ENCODE measurements around the gene OR52K2. TPM values are rescaled to one million over a fixed set of nuclear protein-coding genes. Genes with fewer than 3 reads are reported as not detected.
"Not testable (repeated sequence)": the region's sequence is repeated elsewhere in the genome, so short reads cannot be mapped to it uniquely, and the experiment has no call there.

The OR52K2 gene
- total RNA-seq: not detected in 2 replicates

DNA sequence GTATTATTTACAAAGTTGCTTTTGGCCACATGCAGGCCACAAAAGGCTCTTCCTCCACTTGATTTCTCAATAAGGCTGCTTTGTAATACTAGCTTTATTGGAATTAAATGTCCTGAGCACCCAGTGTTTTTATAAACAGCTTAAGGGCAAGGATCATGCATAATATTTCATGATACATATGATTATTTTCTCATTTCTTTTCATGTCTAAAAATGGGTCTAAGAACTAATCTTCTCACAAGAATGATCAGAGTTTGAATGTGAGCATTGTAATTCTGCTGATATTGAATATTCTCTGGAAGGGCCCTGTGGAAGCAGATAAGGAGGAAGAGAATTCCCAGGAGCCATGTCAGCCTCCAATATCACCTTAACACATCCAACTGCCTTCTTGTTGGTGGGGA is at the start of gene OR52K2:
Gene OR52K2, plus strand, starts transcription at position 301 of the 400 bp plus-strand sequence. Its CDS starts 45 bp downstream, at position 346.
- TF ChIP-seq, protein P1, sequence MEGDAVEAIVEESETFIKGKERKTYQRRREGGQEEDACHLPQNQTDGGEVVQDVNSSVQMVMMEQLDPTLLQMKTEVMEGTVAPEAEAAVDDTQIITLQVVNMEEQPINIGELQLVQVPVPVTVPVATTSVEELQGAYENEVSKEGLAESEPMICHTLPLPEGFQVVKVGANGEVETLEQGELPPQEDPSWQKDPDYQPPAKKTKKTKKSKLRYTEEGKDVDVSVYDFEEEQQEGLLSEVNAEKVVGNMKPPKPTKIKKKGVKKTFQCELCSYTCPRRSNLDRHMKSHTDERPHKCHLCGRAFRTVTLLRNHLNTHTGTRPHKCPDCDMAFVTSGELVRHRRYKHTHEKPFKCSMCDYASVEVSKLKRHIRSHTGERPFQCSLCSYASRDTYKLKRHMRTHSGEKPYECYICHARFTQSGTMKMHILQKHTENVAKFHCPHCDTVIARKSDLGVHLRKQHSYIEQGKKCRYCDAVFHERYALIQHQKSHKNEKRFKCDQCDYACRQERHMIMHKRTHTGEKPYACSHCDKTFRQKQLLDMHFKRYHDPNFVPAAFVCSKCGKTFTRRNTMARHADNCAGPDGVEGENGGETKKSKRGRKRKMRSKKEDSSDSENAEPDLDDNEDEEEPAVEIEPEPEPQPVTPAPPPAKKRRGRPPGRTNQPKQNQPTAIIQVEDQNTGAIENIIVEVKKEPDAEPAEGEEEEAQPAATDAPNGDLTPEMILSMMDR (IDR thresholded peaks at IDR 0.05; ENCODE audit: extremely low read depth, low read depth, low read length): no peak
- Histone ChIP-seq H3K27ac (ENCODE audit: low read depth, low read length) (no peak within 1 kb of the TSS), H3K4me2 (ENCODE audit: insufficient read depth, low read length) (no peak within 1 kb of the TSS), H3K4me1 (ENCODE audit: insufficient read depth, low read length) (no peaks in the 10 kb centered on the region), H2AFZ (ENCODE audit: low read length) (no peak within 1 kb of the TSS), H3K79me2 (ENCODE audit: insufficient read depth, low read length) (no peaks in the 10 kb centered on the region), H3K9me3 (ENCODE audit: low read depth, low read length) (no peaks in the 10 kb centered on the region), H3K4me3 (ENCODE audit: insufficient read depth, low read length) (no peak within 1 kb of the TSS), H3K27me3 (ENCODE audit: insufficient read depth, low read length) (no peaks in the 10 kb centered on the region), H3K36me3 (ENCODE audit: insufficient read depth, low read length) (no peaks in the 10 kb centered on the region), H4K20me1 (ENCODE audit: insufficient read depth, low read length) (no peaks in the 10 kb centered on the region)
- DNase-seq (ENCODE audit: insufficient read length, low spot score, missing footprints): no peak

DNA sequence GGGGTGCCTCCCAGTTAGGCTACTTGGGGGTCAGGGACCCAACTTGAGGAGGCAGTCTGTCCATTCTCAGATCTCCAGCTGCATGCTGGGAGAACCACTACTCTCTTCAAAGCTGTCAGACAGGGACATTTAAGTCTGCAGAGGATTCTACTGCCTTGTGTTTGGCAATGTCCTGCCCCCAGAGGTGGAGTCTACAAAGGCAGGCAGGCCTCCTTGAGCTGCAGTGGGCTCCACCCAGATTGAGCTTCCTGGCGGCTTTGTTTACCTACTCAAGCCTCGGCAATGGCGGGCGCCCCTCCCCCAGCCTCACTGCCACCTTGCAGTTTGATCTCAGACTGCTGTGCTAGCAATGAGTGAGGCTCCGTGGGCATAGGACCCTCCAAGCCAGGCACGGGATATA is 42.9 kb upstream of the OR52K2 start:
- H3K27ac ChIP-seq (ENCODE audit: low read depth, low read length); H3K9me3 ChIP-seq (ENCODE audit: low read depth, low read length); H4K20me1 ChIP-seq (ENCODE audit: insufficient read depth, low read length); H3K4me3 ChIP-seq (ENCODE audit: insufficient read depth, low read length); H3K4me1 ChIP-seq (ENCODE audit: insufficient read depth, low read length); DNase-seq (ENCODE audit: insufficient read length, low spot score, missing footprints); H3K36me3 ChIP-seq (ENCODE audit: insufficient read depth, low read length); H2AFZ ChIP-seq (ENCODE audit: low read length); H3K79me2 ChIP-seq (ENCODE audit: insufficient read depth, low read length); H3K4me2 ChIP-seq (ENCODE audit: insufficient read depth, low read length); H3K27me3 ChIP-seq (ENCODE audit: insufficient read depth, low read length): not testable (repeated sequence)

DNA sequence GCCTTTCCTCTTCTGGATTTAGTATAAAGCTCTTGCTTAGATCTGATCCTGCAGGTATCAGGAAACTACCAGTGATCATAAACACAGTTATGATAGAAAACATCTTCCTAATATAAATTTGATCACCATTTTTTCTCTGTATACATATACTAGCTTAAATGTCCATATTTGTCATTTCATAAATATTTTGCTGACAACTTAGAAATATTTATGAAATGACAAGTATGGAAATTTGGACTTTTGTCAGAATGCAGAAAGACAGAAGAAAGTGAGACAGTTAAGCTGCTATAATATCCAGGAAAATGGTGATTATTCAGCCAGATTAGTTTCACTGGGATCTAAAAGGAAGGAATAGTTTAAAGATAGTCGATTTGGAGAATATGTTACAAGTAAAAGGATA is 32.8 kb upstream of the OR52K2 start:
- H3K9me3 ChIP-seq (ENCODE audit: low read depth, low read length): no peaks in the 10 kb centered on the region
- no peaks in the 10 kb centered on the region for H4K20me1 ChIP-seq (ENCODE audit: insufficient read depth, low read length)
- no peak overlapping the region for H3K4me2 ChIP-seq (ENCODE audit: insufficient read depth, low read length)
- H3K27me3 ChIP-seq (ENCODE audit: insufficient read depth, low read length): no peaks in the 10 kb centered on the region
- H3K4me3 ChIP-seq (ENCODE audit: insufficient read depth, low read length): no peak overlapping the region
- DNase-seq (ENCODE audit: insufficient read length, low spot score, missing footprints): no peak
- H2AFZ ChIP-seq (ENCODE audit: low read length): no peak overlapping the region
- H3K36me3 ChIP-seq (ENCODE audit: insufficient read depth, low read length): no peaks in the 10 kb centered on the region
- H3K27ac ChIP-seq (ENCODE audit: low read depth, low read length): no peak overlapping the region
- TF ChIP-seq, protein P1 (IDR thresholded peaks at IDR 0.05; ENCODE audit: extremely low read depth, low read depth, low read length): no peak
- no peaks in the 10 kb centered on the region for H3K4me1 ChIP-seq (ENCODE audit: insufficient read depth, low read length)
- H3K79me2 ChIP-seq (ENCODE audit: insufficient read depth, low read length): no peaks in the 10 kb centered on the region

DNA sequence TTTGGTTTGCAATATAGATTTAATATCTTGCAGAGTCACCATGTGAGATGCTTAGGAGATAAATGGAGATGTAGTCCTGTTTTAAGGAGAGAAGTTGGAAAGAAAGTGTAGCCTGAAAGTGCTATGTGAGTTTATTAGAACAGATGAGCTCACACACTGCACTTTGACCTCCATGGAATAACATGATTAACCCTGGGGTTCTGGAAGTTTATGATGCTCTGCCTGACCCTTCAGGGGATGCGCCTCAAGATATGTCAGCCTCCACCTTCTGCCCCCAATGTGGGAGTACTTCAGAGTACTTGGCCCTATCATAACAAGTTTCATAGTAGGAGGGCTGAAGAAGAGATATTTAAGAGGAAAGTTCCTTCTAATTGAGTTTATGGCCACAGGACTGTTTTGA is 32.3 kb upstream of the OR52K2 start:
- TF ChIP-seq, protein P1 (IDR thresholded peaks at IDR 0.05; ENCODE audit: extremely low read depth, low read depth, low read length): no peak
- no peaks in the 10 kb centered on the region for H3K79me2 ChIP-seq (ENCODE audit: insufficient read depth, low read length)
- H3K27me3 ChIP-seq (ENCODE audit: insufficient read depth, low read length): no peaks in the 10 kb centered on the region
- no peaks in the 10 kb centered on the region for H3K4me1 ChIP-seq (ENCODE audit: insufficient read depth, low read length)
- H4K20me1 ChIP-seq (ENCODE audit: insufficient read depth, low read length): no peaks in the 10 kb centered on the region
- no peaks in the 10 kb centered on the region for H3K36me3 ChIP-seq (ENCODE audit: insufficient read depth, low read length)
- no peaks in the 10 kb centered on the region for H3K9me3 ChIP-seq (ENCODE audit: low read depth, low read length)
- no peak overlapping the region for H2AFZ ChIP-seq (ENCODE audit: low read length)
- H3K4me2 ChIP-seq (ENCODE audit: insufficient read depth, low read length): no peak overlapping the region
- DNase-seq (ENCODE audit: insufficient read length, low spot score, missing footprints): no peak
- H3K4me3 ChIP-seq (ENCODE audit: insufficient read depth, low read length): no peak overlapping the region
- H3K27ac ChIP-seq (ENCODE audit: low read depth, low read length): no peak overlapping the region

Data from osteoblast (primary cell).